ENCODE data around the gene DZIP1L.
"Not testable (repeated sequence)": the region's sequence is repeated elsewhere in the genome, so short reads cannot be mapped to it uniquely, and the experiment has no call there.

DZIP1L gene

DNA sequence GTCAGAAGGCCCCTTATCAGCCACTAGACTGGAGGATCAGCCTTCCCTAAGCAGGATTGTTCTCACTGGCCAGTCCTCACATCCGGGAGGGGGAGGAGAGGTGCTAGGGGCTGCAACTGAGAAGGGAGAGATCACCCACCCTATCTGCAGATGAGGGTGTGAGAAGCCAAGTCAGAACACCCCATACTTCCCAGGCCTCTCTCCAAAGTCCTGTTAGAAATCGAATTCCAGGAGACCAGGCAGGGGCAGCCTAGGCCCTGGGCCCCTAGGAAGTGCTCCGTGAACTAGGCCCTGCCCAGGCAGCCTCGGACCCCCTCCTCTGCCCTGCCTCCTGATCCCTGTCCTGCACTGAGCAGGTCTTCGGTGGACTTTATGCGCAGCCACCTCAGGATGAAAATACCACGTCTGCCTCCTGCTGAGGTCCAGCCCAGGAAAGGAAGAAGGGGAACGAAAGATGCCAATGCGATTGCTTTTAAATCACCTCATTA lies 933 bp downstream of the DZIP1L start:
- H3K4me3 ChIP-seq (ENCODE audit: low read depth, low read length): peak overlapping the region; percentile 87
- TF ChIP-seq CTCF (conservative IDR thresholded peaks at IDR 0.05; ENCODE audit: low read depth, low read length): no peak
- peak; percentile 49 for DNase-seq (ENCODE audit: low read depth)

DNA sequence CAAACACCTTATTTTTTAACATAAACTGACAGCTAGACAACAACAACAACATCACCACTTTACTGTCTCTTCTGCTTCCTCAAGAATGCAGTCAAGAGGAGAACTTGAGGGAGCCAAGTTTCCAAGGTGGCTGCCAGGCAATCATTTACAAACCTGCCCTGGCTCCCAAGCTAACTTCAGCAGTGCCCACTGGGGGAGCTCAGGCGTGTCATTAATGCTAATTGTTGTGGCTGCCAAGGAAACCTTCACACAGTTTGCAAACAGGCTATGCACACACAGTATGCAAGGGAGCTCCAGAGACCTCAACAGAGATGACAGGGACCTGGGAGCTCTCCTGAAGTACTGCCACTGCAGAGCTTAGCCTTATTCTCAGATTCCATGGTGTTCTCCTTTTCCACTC lies 2.1 kb downstream of the DZIP1L start:
- no peak overlapping the region for H3K4me3 ChIP-seq (ENCODE audit: low read depth, low read length)
- DNase-seq (ENCODE audit: low read depth): peak; percentile 19
- no peak for TF ChIP-seq CTCF (conservative IDR thresholded peaks at IDR 0.05; ENCODE audit: low read depth, low read length)

GRCh38 chr3:138112362-138112761 lies 3.0 kb downstream of the DZIP1L start:
- no peak for TF ChIP-seq CTCF (conservative IDR thresholded peaks at IDR 0.05; ENCODE audit: low read depth, low read length)
- DNase-seq (ENCODE audit: low read depth): no peak
- no peak overlapping the region for H3K4me3 ChIP-seq (ENCODE audit: low read depth, low read length)

DNA sequence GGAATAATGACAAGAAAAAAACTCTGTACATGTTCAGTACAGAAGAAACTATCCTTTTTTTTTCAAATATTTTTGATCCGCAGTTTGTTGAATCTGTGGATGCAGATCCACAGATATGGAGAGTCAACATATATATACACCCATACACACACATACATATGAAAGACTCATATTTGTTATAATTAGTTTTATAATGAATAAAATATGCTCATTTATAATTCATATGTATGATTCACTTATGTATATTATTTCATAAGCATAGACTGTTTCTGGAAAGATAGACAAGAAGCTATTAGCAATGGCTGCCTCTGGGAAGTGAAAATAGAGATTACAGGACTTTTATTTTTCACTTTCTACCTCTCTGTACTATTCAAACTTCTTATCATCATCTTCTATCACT lies 9.8 kb downstream of the DZIP1L start:
- DNase-seq (ENCODE audit: low read depth): no peak
- TF ChIP-seq CTCF (conservative IDR thresholded peaks at IDR 0.05; ENCODE audit: low read depth, low read length): no peak
- H3K4me3 ChIP-seq (ENCODE audit: low read depth, low read length): no peak overlapping the region

- no peak for DNase-seq (ENCODE audit: low read depth)
- no peak for TF ChIP-seq CTCF (conservative IDR thresholded peaks at IDR 0.05; ENCODE audit: low read depth, low read length)
- no peak overlapping the region for H3K4me3 ChIP-seq (ENCODE audit: low read depth, low read length)
Observed at GRCh38 chr3:138103466-138103865, 11.9 kb downstream of the DZIP1L start.

- not testable (repeated sequence) for H3K4me3 ChIP-seq (ENCODE audit: low read depth, low read length); DNase-seq (ENCODE audit: low read depth)
- TF ChIP-seq CTCF (conservative IDR thresholded peaks at IDR 0.05; ENCODE audit: low read depth, low read length): peak; percentile 50
Observed at GRCh38 chr3:138101351-138101940, 14.0 kb downstream of the DZIP1L start.

GRCh38 chr3:138099417-138099816 lies 16.0 kb downstream of the DZIP1L start:
- no peak overlapping the region for H3K4me3 ChIP-seq (ENCODE audit: low read depth, low read length)
- DNase-seq (ENCODE audit: low read depth): no peak
- TF ChIP-seq CTCF (conservative IDR thresholded peaks at IDR 0.05; ENCODE audit: low read depth, low read length): no peak

Measured in choroid plexus epithelial cell (primary cell).